ENCODE measurements around the gene ENOX1.

The ENOX1 gene

DNA sequence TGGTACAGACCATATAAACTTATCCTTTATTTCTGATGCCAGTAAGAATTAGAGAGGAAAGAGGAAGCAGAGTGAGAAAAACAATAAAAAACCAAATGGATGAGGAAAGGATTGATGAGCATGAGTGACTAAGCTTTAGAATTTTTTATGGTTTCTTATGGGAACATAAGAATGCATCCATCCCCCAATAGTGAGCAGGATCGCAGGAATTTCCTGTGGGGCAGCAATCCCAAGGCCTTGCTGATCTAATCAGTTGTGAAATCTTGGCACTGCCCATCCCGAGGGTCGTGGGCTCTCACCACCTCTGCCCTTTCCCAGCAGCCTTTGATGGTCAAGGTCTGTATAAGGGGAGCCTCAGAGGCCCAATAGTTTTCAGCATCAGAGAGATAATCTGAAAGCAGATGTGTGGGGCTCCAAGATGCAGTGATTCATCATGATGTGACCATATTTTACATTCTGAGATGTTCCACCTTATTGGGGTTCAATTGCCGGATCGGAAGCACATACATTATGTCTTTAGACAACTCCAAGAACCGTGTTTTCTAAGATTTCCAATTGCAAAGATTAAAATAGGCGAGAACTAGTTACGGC is 541.3 kb downstream of the ENOX1 start:
- TF ChIP-seq EZH2 (IDR thresholded peaks at IDR 0.05; ENCODE audit: borderline replicate concordance, low read length) (no peak), CTCF (IDR thresholded peaks at IDR 0.05; ENCODE audit: low read length) (no peak)
- Histone ChIP-seq H3K4me1 (ENCODE audit: insufficient read depth, low read length, severe bottlenecking) (peaks cover 5% of the 10 kb centered on the region), H3K9me3 (ENCODE audit: low read length) (no peaks in the 10 kb centered on the region), H4K20me1 (ENCODE audit: insufficient read depth, low read length) (no peaks in the 10 kb centered on the region), H3K79me2 (ENCODE audit: insufficient read depth, low read length) (no peaks in the 10 kb centered on the region), H3F3A (ENCODE audit: insufficient read depth, low read length) (no peaks in the 10 kb centered on the region), H3K9ac (ENCODE audit: low read length) (no peak overlapping the region), H3K9me2 (ENCODE audit: low read depth, low read length) (no peaks in the 10 kb centered on the region), H3K4me2 (ENCODE audit: low read length) (no peak overlapping the region), H3K4me3 (ENCODE audit: low read depth, low read length, poor library complexity, severe bottlenecking) (no peak overlapping the region), H3K27me3 (ENCODE audit: insufficient read depth, low read length) (no peaks in the 10 kb centered on the region), H2AFZ (ENCODE audit: low read length) (no peak overlapping the region), H3K27ac (ENCODE audit: low read depth, low read length, poor library complexity, severe bottlenecking) (no peak overlapping the region), H3K36me3 (ENCODE audit: insufficient read depth, low read length) (no peaks in the 10 kb centered on the region)

DNA sequence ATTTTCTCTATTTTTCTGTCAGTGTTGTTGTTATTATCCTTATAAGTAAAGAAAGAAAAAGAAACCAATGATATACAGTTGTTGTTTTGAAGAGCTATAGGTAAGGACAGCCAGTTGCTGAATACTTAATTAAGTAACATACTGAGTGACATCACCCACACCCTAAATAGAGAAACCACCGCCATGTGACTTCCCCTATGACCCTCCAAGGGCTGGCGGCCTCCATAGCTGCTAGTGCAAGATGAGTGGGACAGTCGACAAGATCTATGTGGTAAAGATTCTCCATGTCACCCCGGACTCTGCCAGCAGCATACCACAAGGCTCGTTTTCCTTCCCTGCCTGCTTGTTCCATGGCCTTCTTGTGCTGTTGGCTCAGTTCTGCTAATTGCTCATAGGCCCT is 542.3 kb downstream of the ENOX1 start:
- Histone ChIP-seq H3K4me2 (ENCODE audit: low read length) (no peak overlapping the region), H3K4me3 (ENCODE audit: low read depth, low read length, poor library complexity, severe bottlenecking) (no peak overlapping the region), H3K4me1 (ENCODE audit: insufficient read depth, low read length, severe bottlenecking) (peaks cover 6% of the 10 kb centered on the region), H3K27ac (ENCODE audit: low read depth, low read length, poor library complexity, severe bottlenecking) (no peak overlapping the region), H3K36me3 (ENCODE audit: insufficient read depth, low read length) (no peaks in the 10 kb centered on the region), H3K9ac (ENCODE audit: low read length) (no peak overlapping the region), H3K9me3 (ENCODE audit: low read length) (no peaks in the 10 kb centered on the region), H3K79me2 (ENCODE audit: insufficient read depth, low read length) (no peaks in the 10 kb centered on the region), H4K20me1 (ENCODE audit: insufficient read depth, low read length) (no peaks in the 10 kb centered on the region), H3K27me3 (ENCODE audit: insufficient read depth, low read length) (no peaks in the 10 kb centered on the region), H3F3A (ENCODE audit: insufficient read depth, low read length) (no peaks in the 10 kb centered on the region), H3K9me2 (ENCODE audit: low read depth, low read length) (no peaks in the 10 kb centered on the region), H2AFZ (ENCODE audit: low read length) (no peak overlapping the region)
- TF ChIP-seq EZH2 (IDR thresholded peaks at IDR 0.05; ENCODE audit: borderline replicate concordance, low read length) (no peak), CTCF (IDR thresholded peaks at IDR 0.05; ENCODE audit: low read length) (no peak)

DNA sequence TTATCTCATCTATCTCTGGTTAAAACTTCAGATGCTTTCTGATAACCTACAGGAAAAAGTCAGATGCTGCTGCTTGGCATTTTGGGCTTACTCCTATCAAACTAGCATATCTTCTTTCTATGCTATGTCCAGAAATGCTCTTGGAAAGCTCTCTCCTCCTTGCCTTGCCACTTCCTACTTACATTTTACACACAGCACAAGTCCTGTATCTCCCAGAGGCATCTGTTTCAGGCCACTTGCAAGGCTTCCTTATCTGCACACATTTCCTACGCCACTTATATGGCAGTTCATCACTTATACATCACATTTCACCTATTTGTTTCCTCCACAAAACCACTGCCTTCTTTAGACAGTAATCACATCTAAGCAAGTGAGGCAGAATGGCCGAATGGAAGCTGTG is 543.1 kb downstream of the ENOX1 start:
- no peaks in the 10 kb centered on the region for H3F3A ChIP-seq (ENCODE audit: insufficient read depth, low read length)
- no peak overlapping the region for H2AFZ ChIP-seq (ENCODE audit: low read length)
- no peaks in the 10 kb centered on the region for H4K20me1 ChIP-seq (ENCODE audit: insufficient read depth, low read length)
- no peaks in the 10 kb centered on the region for H3K9me2 ChIP-seq (ENCODE audit: low read depth, low read length)
- TF ChIP-seq CTCF (IDR thresholded peaks at IDR 0.05; ENCODE audit: low read length) (no peak), EZH2 (IDR thresholded peaks at IDR 0.05; ENCODE audit: borderline replicate concordance, low read length) (no peak)
- no peaks in the 10 kb centered on the region for H3K36me3 ChIP-seq (ENCODE audit: insufficient read depth, low read length)
- no peaks in the 10 kb centered on the region for H3K79me2 ChIP-seq (ENCODE audit: insufficient read depth, low read length)
- no peak overlapping the region for H3K4me2 ChIP-seq (ENCODE audit: low read length)
- peaks cover 6% of the 10 kb centered on the region for H3K4me1 ChIP-seq (ENCODE audit: insufficient read depth, low read length, severe bottlenecking)
- H3K4me3 ChIP-seq (ENCODE audit: low read depth, low read length, poor library complexity, severe bottlenecking): no peak overlapping the region
- no peaks in the 10 kb centered on the region for H3K27me3 ChIP-seq (ENCODE audit: insufficient read depth, low read length)
- H3K27ac ChIP-seq (ENCODE audit: low read depth, low read length, poor library complexity, severe bottlenecking): no peak overlapping the region
- H3K9ac ChIP-seq (ENCODE audit: low read length): no peak overlapping the region
- H3K9me3 ChIP-seq (ENCODE audit: low read length): no peaks in the 10 kb centered on the region

All from OCI-LY1 (cell line).